ENCODE results near the gene LAMP5.

DNA sequence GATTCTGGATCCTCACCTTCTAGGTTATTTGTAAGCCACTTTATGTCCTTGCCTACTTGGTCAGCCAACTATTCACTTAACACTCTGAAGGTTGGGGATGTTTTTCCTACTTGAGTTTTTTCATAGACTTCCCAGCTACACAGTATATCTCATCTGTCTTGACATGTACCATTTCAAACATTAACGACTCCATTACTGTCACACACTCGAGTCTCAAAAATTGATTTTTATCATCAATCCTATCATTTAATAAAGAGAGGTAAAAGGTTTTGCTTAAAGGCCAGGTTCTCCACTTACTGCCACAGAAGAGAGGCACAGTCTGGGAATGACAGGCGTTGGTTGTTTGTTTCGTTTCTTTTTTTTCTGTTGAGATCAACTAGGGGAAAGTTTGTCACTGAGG is 38.2 kb upstream of the LAMP5 start:
- TF ChIP-seq EZH2 (IDR thresholded peaks at IDR 0.05) (no peak), CTCF (IDR thresholded peaks at IDR 0.05) (no peak)
